Kidney (tissue), 14 donors: ENCODE measurements around the gene CACNB2. TPM values are rescaled to one million over a fixed set of nuclear protein-coding genes. Genes with fewer than 3 reads are reported as not detected.

ENCODE experiments used
- DNase-seq, 5 donors: peaks; one replicate each; pipeline ENCODE4 v3.0.0-alpha.2; 2013 to 2020
- FAIRE-seq: peaks from 2 replicates; lab custom pipeline; 2012; peaks lifted over from hg19 to GRCh38; lab: Jason Lieb, UNC
- H3K27ac ChIP-seq, 2 donors: one replicate each; pipeline ENCODE4 v1.7.0; 2013; ENCODE audit warnings: low read depth in 2 of 2, low read length in 2 of 2, inconsistent platforms in 1 of 2
- H3K27me3 ChIP-seq: one replicate; pipeline ENCODE4 v1.7.1; 2013; ENCODE audit warnings: low read length, inconsistent platforms; ENCODE audit not compliant: control insufficient read depth, insufficient read depth
- H3K36me3 ChIP-seq, 3 donors: one replicate each; pipeline versions ENCODE4 v1.7.0 to v1.7.1; 2013; ENCODE audit warnings: low read length in 3 of 3, control low read depth in 1 of 3, inconsistent platforms in 1 of 3; ENCODE audit not compliant: insufficient read depth in 3 of 3, control insufficient read depth in 2 of 3
- H3K4me1 ChIP-seq, 3 donors: one replicate each; pipeline versions ENCODE4 v1.7.0 to v1.7.1; 2013; ENCODE audit warnings: low read length in 3 of 3, inconsistent platforms in 1 of 3, low read depth in 1 of 3; ENCODE audit not compliant: control insufficient read depth in 2 of 3, insufficient read depth in 2 of 3
- H3K4me3 ChIP-seq, 3 donors: one replicate each; pipeline versions ENCODE4 v1.7.0 to v1.8.1; 2013; ENCODE audit warnings: low read length in 3 of 3, control low read depth in 1 of 3, inconsistent platforms in 1 of 3
- H3K9ac ChIP-seq, 3 donors: one replicate each; pipeline versions ENCODE4 v1.7.0 to v1.7.1; 2013; ENCODE audit warnings: low read length in 3 of 3, control low read depth in 1 of 3, inconsistent platforms in 1 of 3
- H3K9me3 ChIP-seq, 3 donors: one replicate each; pipeline versions ENCODE4 v1.7.0 to v1.7.1; 2013; ENCODE audit warnings: low read length in 3 of 3, control low read depth in 1 of 3, inconsistent platforms in 1 of 3; ENCODE audit not compliant: control insufficient read depth in 2 of 3, insufficient read depth in 1 of 3
- CTCF ChIP-seq: IDR thresholded peaks from 3 replicates; pipeline ENCODE4 v1.5.1; 2012; ENCODE audit warnings: mild to moderate bottlenecking, moderate library complexity, borderline replicate concordance; ENCODE audit not compliant: insufficient read depth; ENCODE audit errors: extremely low read depth
- intact Hi-C: fragments of 100-400 bp; cut with DNase I; formaldehyde crosslinking; loops from one replicate; pipeline ENCODE4 v1.11.1; 2022
- polyA plus RNA-seq: library from polyadenylated mRNA; stranded (reverse); fragments of 350-450 nt; fragmentation: Illumina TruSeq; extraction: RNeasy Lipid Tissue Mini Kit (QIAGEN cat#74804); gene quantifications from one replicate; pipeline ENCODE4 v1.2.3, GENCODE V29; 2014; ENCODE audit warnings: low read depth, low replicate concordance; ENCODE audit not compliant: insufficient read depth
- total RNA-seq: library from RNA; stranded (reverse); fragmentation: NEBNext Ultra II Directional; extraction: Animal tissue kit (Norgen Biotek cat#: 25700); gene quantifications from one replicate; pipeline ENCODE4 v1.2.1, GENCODE V29; 2021
- donor health status: control.
- donor health status: control.
- donor health status: control.
- donor health status: control.
- donor health status: control.
- donor health status: DM: yes; HTN: yes; CAD: no.
- donor health status: Normal renal cell carcinoma (clear cell type).

Gene CACNB2
- total and polyA plus RNA-seq, 2 donors from 2014 or later = 2.8 TPM

GRCh38 chr10:18505456-18506118 is 365.4 kb downstream of the CACNB2 start:
- Histone ChIP-seq H3K27ac (no peak overlapping the region), H3K36me3 (no peaks in the 10 kb centered on the region), H3K4me1 (no peaks in the 10 kb centered on the region), H3K9me3 (no peaks in the 10 kb centered on the region), H3K4me3 (no peak overlapping the region), H3K9ac (no peak overlapping the region), H3K27me3 (no peaks in the 10 kb centered on the region)
- no peak for DNase-seq
- FAIRE-seq = no peak
- TF ChIP-seq CTCF = no peak
- intact Hi-C loops = no loop called here

DNA sequence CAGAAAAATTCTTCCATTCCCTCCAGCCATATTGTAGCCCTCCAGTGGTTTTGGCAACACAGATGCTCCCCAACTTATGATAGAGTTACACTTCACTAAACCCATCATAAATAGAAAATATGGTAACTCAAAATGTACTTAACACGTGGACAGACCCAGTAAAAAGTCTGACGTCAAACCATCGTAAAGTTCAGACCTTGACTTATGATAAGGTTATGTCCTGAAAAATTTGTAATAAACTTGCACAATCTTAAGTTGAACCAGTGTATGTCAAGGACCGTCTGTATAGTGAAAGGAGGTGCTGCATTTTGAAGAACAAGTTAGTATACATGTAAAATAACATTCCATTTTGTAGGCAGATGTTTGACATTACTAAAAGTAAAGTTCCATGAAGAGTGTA is 368.4 kb downstream of the CACNB2 start:
- TF ChIP-seq CTCF = no peak
- Histone ChIP-seq H3K9me3 (no peaks in the 10 kb centered on the region), H3K9ac (no peak overlapping the region), H3K4me1 (no peaks in the 10 kb centered on the region), H3K27ac (no peak overlapping the region), H3K27me3 (no peaks in the 10 kb centered on the region), H3K4me3 (no peak overlapping the region), H3K36me3 (no peaks in the 10 kb centered on the region)
- intact Hi-C loops = no loop called here
- DNase-seq = no peak
- FAIRE-seq = no peak

GRCh38 chr10:18514537-18514936 is 374.3 kb downstream of the CACNB2 start:
- H3K36me3 ChIP-seq = peaks cover 0 to 4% (median 0%) of the 10 kb centered on the region in 3 donors
- intact Hi-C loops = no loop called here

More at GRCh38 chr10:18514537-18514936, 374.3 kb downstream of the CACNB2 start:
- no peaks in the 10 kb centered on the region for H3K4me1 ChIP-seq
- no peaks in the 10 kb centered on the region for H3K9me3 ChIP-seq
- H3K27me3 ChIP-seq = no peaks in the 10 kb centered on the region
- H3K9ac ChIP-seq = no peak overlapping the region
- no peak overlapping the region for H3K27ac ChIP-seq
- no peak overlapping the region for H3K4me3 ChIP-seq
- no peak for FAIRE-seq
- no peak for DNase-seq
- no peak for TF ChIP-seq CTCF
